K562 (cell line): ENCODE measurements around the gene PPFIA1. TPM values are rescaled to one million over a fixed set of nuclear protein-coding genes. Genes with fewer than 3 reads are reported as not detected.

Source experiments
- CBFA2T2 ChIP-seq: fragments of 450-650 bp; conservative IDR thresholded peaks from 2 replicates; pipeline ENCODE4 v1.6.1; 2017; ENCODE audit warnings: mild to moderate bottlenecking
- CREB1 ChIP-seq, 2 experiments: sonication (generic) in 1 of 2; formaldehyde crosslinking in 1 of 2; IDR thresholded peaks; 2 replicates each; pipeline versions ENCODE4 v1.6.1 to v1.8.0; 2012 to 2022; ENCODE audit warnings: inconsistent platforms in 1 of 2, mild to moderate bottlenecking in 1 of 2, missing genetic modification reagents in 1 of 2, moderate library complexity in 1 of 2
- DPF2 ChIP-seq: fragments of 450-650 bp; IDR thresholded peaks from 2 replicates; pipeline ENCODE4 v1.6.1; 2016
- ETV1 ChIP-seq: fragments of 450-650 bp; conservative IDR thresholded peaks from 2 replicates; pipeline ENCODE4 v1.6.1; 2016; ENCODE audit warnings: missing genetic modification characterization, control low read depth, low read depth, missing compliant biosample characterization
- HCFC1 ChIP-seq: IDR thresholded peaks from 2 replicates; pipeline ENCODE4 v1.6.1; 2012; ENCODE audit warnings: low read depth, low read length, improper control_type of control experiment
- KDM2B ChIP-seq: fragments of 250-450 bp; sonication (Bioruptor Pico); IDR thresholded peaks from 2 replicates; pipeline ENCODE4 v1.8.0; 2021; ENCODE audit warnings: mild to moderate bottlenecking, moderate library complexity
- MEF2D ChIP-seq: conservative IDR thresholded peaks from 2 replicates; pipeline ENCODE4 v1.6.1; 2016; ENCODE audit warnings: low read depth, missing genetic modification characterization, missing compliant biosample characterization
- NUFIP1 ChIP-seq: fragments of 450-650 bp; IDR thresholded peaks from 2 replicates; pipeline ENCODE4 v1.6.1; 2018; ENCODE audit not compliant: partially characterized antibody
- TRIM24 ChIP-seq, 2 experiments: fragments of 450-650 bp; IDR thresholded peaks; 2 replicates each; pipeline ENCODE4 v1.6.1; 2016
- ZBED1 ChIP-seq: IDR thresholded peaks from 2 replicates; pipeline ENCODE4 v1.6.1; 2014
- ZNF143 ChIP-seq: sonication (generic); formaldehyde crosslinking; IDR thresholded peaks from 2 replicates; pipeline ENCODE4 v1.9.0; 2022; ENCODE audit warnings: mild to moderate bottlenecking, missing genetic modification reagents
- polyA plus RNA-seq, 8 experiments: library from polyadenylated mRNA; depleted of rRNA in 4 of 8; stranded (reverse) in 5 of 8; unstranded in 3 of 8; fragments of >200 nt; fragmentation: Nextera tagmentation in 2 of 8; fragmentation: Illumina TruSeq in 1 of 8; extraction: Ambion mirVana in 2 of 8; extraction: Trizol in 1 of 8; gene quantifications; 2 replicates each; pipeline versions ENCODE4 v1.2.1 to v1.2.3, GENCODE V29; 2011 to 2014; ENCODE audit warnings: inconsistent platforms in 1 of 8, missing spikeins in 1 of 8
- total RNA-seq, 7 experiments: library from RNA; depleted of rRNA in 6 of 7; stranded (reverse); fragments of >200 nt in 6 of 7; fragmentation: Illumina TruSeq in 2 of 7; extraction: Trizol in 2 of 7; gene quantifications; 2 replicates each; pipeline versions ENCODE4 v1.2.1 to v1.2.3, GENCODE V29; 2011 to 2021; ENCODE audit warnings: low replicate concordance in 1 of 7
- TF ChIP-seq, protein P1 (sequence below), 2 experiments: fragments of 150-350 bp in 1 of 2; IDR thresholded peaks; 2 replicates each; pipeline ENCODE4 v1.6.1; 2012 to 2016; ENCODE audit warnings: low read depth in 2 of 2, low read length in 2 of 2, mild to moderate bottlenecking in 1 of 2, moderate library complexity in 1 of 2
- TF ChIP-seq, protein P2 (sequence below), 2 experiments: fragments of 450-650 bp; IDR thresholded peaks; 2 replicates each; pipeline ENCODE4 v1.6.1; 2016
- TF ChIP-seq, protein P3 (sequence below): fragments of 250-450 bp; sonication (Bioruptor Pico); IDR thresholded peaks from 2 replicates; pipeline ENCODE4 v1.4.0; 2020
- TF ChIP-seq, protein P4 (sequence below): fragments of 450-650 bp; formaldehyde crosslinking; IDR thresholded peaks from 2 replicates; pipeline ENCODE4 v1.4.0; 2022; ENCODE audit warnings: mild to moderate bottlenecking, moderate library complexity

The PPFIA1 gene
- total and polyA plus RNA-seq, 9 of the 15 experiments (the other 6 are each of a cell fraction or from before 2014, with no cell fraction given) = 9.9 to 41.5 (median 28.5) TPM

DNA sequence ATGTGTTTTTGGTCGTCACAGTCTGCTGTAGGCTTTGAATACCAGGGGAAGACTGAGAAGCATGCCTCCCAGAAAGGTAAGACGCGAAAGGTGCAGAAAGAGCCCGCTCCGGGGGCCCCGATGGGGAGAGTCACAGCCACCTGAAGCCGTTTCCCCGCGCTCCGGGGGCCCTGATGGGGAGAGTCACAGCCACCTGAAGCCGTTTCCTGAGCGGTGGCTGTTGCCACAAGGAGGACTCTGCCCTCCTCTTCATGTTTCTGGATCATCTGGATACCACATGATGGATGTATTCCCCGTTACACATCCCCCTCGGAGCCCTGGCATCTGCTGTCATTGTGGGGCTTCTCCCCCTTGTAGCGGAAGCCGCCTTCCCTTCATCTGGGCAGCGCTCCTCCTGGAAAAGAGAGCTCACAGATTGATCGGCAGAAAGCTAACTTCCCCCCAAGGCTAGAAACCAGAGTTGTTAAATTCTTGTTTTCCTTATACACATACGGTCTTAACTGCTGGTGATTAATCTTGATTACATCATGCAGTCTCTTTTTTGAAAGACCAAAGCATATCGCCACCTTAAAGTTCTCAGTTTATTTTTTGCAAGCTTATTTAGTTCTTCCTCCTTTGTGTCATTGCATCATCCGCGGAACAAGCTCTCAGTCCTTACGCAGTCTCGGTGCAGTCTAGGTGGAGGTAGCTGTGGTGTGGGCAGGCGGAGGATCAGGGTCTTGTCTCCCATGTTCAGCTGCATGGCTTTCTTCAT is 145.3 kb downstream of the PPFIA1 start (continued):
- TF ChIP-seq KDM2B (CRISPR knock-in tag) (no peak), TRIM24 (IDR thresholded peaks at IDR 0.05) (no peak; a peak in 1 of 4 replicates), CREB1 (IDR thresholded peaks at IDR 0.05) (no peak), CREB1 (CRISPR knock-in tag; IDR thresholded peaks at IDR 0.05) (no peak), CBFA2T2 (no peak), ETV1 (tag) (no peak), ZBED1 (no peak), NUFIP1 (no peak), ZNF143 (CRISPR knock-in tag) (no peak), HCFC1 (no peak), DPF2 (no peak), MEF2D (tag) (no peak)
- TF ChIP-seq, protein P1, sequence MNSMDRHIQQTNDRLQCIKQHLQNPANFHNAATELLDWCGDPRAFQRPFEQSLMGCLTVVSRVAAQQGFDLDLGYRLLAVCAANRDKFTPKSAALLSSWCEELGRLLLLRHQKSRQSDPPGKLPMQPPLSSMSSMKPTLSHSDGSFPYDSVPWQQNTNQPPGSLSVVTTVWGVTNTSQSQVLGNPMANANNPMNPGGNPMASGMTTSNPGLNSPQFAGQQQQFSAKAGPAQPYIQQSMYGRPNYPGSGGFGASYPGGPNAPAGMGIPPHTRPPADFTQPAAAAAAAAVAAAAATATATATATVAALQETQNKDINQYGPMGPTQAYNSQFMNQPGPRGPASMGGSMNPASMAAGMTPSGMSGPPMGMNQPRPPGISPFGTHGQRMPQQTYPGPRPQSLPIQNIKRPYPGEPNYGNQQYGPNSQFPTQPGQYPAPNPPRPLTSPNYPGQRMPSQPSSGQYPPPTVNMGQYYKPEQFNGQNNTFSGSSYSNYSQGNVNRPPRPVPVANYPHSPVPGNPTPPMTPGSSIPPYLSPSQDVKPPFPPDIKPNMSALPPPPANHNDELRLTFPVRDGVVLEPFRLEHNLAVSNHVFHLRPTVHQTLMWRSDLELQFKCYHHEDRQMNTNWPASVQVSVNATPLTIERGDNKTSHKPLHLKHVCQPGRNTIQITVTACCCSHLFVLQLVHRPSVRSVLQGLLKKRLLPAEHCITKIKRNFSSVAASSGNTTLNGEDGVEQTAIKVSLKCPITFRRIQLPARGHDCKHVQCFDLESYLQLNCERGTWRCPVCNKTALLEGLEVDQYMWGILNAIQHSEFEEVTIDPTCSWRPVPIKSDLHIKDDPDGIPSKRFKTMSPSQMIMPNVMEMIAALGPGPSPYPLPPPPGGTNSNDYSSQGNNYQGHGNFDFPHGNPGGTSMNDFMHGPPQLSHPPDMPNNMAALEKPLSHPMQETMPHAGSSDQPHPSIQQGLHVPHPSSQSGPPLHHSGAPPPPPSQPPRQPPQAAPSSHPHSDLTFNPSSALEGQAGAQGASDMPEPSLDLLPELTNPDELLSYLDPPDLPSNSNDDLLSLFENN (IDR thresholded peaks at IDR 0.05; ENCODE audit: low read depth in 2 of 2, low read length in 2 of 2) = no peak
- TF ChIP-seq, protein P2, sequence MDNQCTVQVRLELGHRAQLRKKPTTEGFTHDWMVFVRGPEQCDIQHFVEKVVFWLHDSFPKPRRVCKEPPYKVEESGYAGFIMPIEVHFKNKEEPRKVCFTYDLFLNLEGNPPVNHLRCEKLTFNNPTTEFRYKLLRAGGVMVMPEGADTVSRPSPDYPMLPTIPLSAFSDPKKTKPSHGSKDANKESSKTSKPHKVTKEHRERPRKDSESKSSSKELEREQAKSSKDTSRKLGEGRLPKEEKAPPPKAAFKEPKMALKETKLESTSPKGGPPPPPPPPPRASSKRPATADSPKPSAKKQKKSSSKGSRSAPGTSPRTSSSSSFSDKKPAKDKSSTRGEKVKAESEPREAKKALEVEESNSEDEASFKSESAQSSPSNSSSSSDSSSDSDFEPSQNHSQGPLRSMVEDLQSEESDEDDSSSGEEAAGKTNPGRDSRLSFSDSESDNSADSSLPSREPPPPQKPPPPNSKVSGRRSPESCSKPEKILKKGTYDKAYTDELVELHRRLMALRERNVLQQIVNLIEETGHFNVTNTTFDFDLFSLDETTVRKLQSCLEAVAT (IDR thresholded peaks at IDR 0.05) = 0 out of 4 replicates have a peak, but pooled peaks of 1 of the 2 experiments have one; percentile 45
- TF ChIP-seq, protein P3, sequence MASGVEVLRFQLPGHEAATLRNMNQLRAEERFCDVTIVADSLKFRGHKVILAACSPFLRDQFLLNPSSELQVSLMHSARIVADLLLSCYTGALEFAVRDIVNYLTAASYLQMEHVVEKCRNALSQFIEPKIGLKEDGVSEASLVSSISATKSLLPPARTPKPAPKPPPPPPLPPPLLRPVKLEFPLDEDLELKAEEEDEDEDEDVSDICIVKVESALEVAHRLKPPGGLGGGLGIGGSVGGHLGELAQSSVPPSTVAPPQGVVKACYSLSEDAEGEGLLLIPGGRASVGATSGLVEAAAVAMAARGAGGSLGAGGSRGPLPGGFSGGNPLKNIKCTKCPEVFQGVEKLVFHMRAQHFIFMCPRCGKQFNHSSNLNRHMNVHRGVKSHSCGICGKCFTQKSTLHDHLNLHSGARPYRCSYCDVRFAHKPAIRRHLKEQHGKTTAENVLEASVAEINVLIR (CRISPR knock-in tag) = no peak
- TF ChIP-seq, protein P4, sequence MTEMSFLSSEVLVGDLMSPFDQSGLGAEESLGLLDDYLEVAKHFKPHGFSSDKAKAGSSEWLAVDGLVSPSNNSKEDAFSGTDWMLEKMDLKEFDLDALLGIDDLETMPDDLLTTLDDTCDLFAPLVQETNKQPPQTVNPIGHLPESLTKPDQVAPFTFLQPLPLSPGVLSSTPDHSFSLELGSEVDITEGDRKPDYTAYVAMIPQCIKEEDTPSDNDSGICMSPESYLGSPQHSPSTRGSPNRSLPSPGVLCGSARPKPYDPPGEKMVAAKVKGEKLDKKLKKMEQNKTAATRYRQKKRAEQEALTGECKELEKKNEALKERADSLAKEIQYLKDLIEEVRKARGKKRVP (CRISPR knock-in tag) = peak; percentile 55; the same call in 1 of the 2 replicates
